Esophagus muscularis mucosa (tissue), 4 donors: ENCODE results near the gene SMPDL3B. TPM values are rescaled to one million over a fixed set of nuclear protein-coding genes. Genes with fewer than 3 reads are reported as not detected.

Experiments used
- DNase-seq: peaks from one replicate; pipeline ENCODE4 v3.0.0-alpha.2; 2017; ENCODE audit errors: extremely low spot score
- H3K27ac ChIP-seq, 4 donors: fragments of 200-600 bp; sonication (generic); replicated peaks in 1 of 4; 1 replicate in 3 of 4; 2 replicates in 1 of 4; pipeline ENCODE4 v1.5.1; 2016 to 2019; ENCODE audit warnings: mild to moderate bottlenecking in 1 of 4
- H3K27me3 ChIP-seq, 4 donors: fragments of 200-600 bp; sonication (generic); one replicate each; pipeline versions ENCODE4 v1.5.1 to v1.6.0; 2016 to 2019
- H3K36me3 ChIP-seq, 4 donors: fragments of 200-600 bp; sonication (generic); one replicate each; pipeline ENCODE4 v1.5.1; 2016 to 2019
- H3K4me1 ChIP-seq, 4 donors: fragments of 200-600 bp; sonication (generic); one replicate each; pipeline ENCODE4 v1.5.1; 2016 to 2019
- H3K4me3 ChIP-seq, 4 donors: fragments of 200-600 bp; sonication (generic); 1 replicate in 2 of 4; 2 replicates in 2 of 4; pipeline ENCODE4 v1.5.1; 2016 to 2019; ENCODE audit warnings: mild to moderate bottlenecking in 4 of 4, moderate library complexity in 1 of 4
- H3K9me3 ChIP-seq, 4 donors: fragments of 200-600 bp; sonication (generic); 1 replicate in 3 of 4; 2 replicates in 1 of 4; pipeline ENCODE4 v1.5.1; 2016 to 2019
- CTCF ChIP-seq, 3 experiments: fragments of 200-600 bp in 2 of 3; fragments of 450-650 bp in 1 of 3; sonication (generic) in 2 of 3; IDR thresholded peaks; one replicate each; pipeline ENCODE4 v1.5.1; 2017 to 2019; ENCODE audit warnings: antibody characterized with exemption in 3 of 3, mild to moderate bottlenecking in 2 of 3, moderate library complexity in 1 of 3
- EP300 ChIP-seq: sonication (generic); formaldehyde crosslinking; IDR thresholded peaks from one replicate; pipeline ENCODE4 v1.6.1; 2017; ENCODE audit warnings: antibody characterized with exemption
- POLR2A ChIP-seq: fragments of 450-650 bp; IDR thresholded peaks from one replicate; pipeline ENCODE4 v1.6.1; 2017; ENCODE audit warnings: antibody characterized with exemption, moderate library complexity, mild to moderate bottlenecking, low read depth
- POLR2AphosphoS5 ChIP-seq, 2 donors: sonication (generic); formaldehyde crosslinking; IDR thresholded peaks; one replicate each; pipeline ENCODE4 v1.6.1; 2017; ENCODE audit warnings: antibody characterized with exemption in 2 of 2
- WGBS: methylation state at CpG from one replicate; pipeline ENCODE4 v1.1.5; 2018; 5-methylcytosine and 5-hydroxymethylcytosine counted together
- intact Hi-C: fragments of 100-400 bp; cut with DNase I; formaldehyde crosslinking; loops from one replicate; pipeline ENCODE4 v1.15.1; 2023
- total RNA-seq, 4 donors: library from RNA; depleted of rRNA; stranded (reverse); fragments of >200 nt; gene quantifications; one replicate each; pipeline versions ENCODE4 v1.1.0 to v1.2.1, GENCODE V29; 2016

Gene SMPDL3B
- total RNA-seq, 4 donors from 2014 or later = 0.23 to 0.58 TPM; not detected in 2

GRCh38 chr1:27959792-27960603, 25.2 kb downstream of the SMPDL3B start, which contains the start of gene XKR8:
Gene XKR8, plus strand, starts transcription at chr1:27959973. Its CDS starts 97 bp downstream, at chr1:27960070.
- intact Hi-C loops = no loop called here
- Histone ChIP-seq H3K27ac (peak within 1 kb of the TSS; percentile 88 to 93 (median 90)), H3K27me3 (no peaks in the 10 kb centered on the region), H3K4me1 (peaks cover 21 to 34% (median 29%) of the 10 kb centered on the region in 4 donors), H3K9me3 (no peaks in the 10 kb centered on the region), H3K36me3 (peaks cover 6 to 23% (median 17%) of the 10 kb centered on the region in 4 donors), H3K4me3 (peak within 1 kb of the TSS; percentile 68 to 87 (median 77))
- no peak for TF ChIP-seq POLR2A
- TF ChIP-seq POLR2AphosphoS5 (IDR thresholded peaks at IDR 0.05) = peak in 1 of 2 donors; percentile 78
- TF ChIP-seq EP300 = no peak
- TF ChIP-seq CTCF (IDR thresholded peaks at IDR 0.05) = peak; percentile 40 to 43 (median 40)
- 42% methylated on average over 5 of the region's 68 CpGs for WGBS
- DNase-seq = no peak

GRCh38 chr1:27960762-27961645, 26.2 kb downstream of the SMPDL3B start:
- 56% methylated on average over 12 of the region's 13 CpGs for WGBS
- Histone ChIP-seq H3K4me3 (peak overlapping the region; percentile 68 to 87 (median 77)), H3K9me3 (no peaks in the 10 kb centered on the region), H3K4me1 (peaks cover 21 to 34% (median 29%) of the 10 kb centered on the region in 4 donors), H3K27ac (peak overlapping the region; percentile 88 to 93 (median 90)), H3K36me3 (peaks cover 6 to 34% (median 26%) of the 10 kb centered on the region in 4 donors), H3K27me3 (no peaks in the 10 kb centered on the region)
- no peak for DNase-seq
- TF ChIP-seq POLR2A (no peak), POLR2AphosphoS5 (IDR thresholded peaks at IDR 0.05) (no peak), EP300 (no peak), CTCF (IDR thresholded peaks at IDR 0.05) (no peak)
- intact Hi-C loops = no loop called here

GRCh38 chr1:27961646-27962221, 26.9 kb downstream of the SMPDL3B start:
- H3K4me1 ChIP-seq = peaks cover 21 to 34% (median 29%) of the 10 kb centered on the region in 4 donors
- no peaks in the 10 kb centered on the region for H3K9me3 ChIP-seq
- peak overlapping the region; percentile 88 to 93 (median 90) for H3K27ac ChIP-seq
- 62% methylated on average over 3 of the region's 4 CpGs for WGBS
- no peak for TF ChIP-seq POLR2AphosphoS5 (IDR thresholded peaks at IDR 0.05)
- no peak for TF ChIP-seq CTCF (IDR thresholded peaks at IDR 0.05)
- no peak for TF ChIP-seq EP300
- TF ChIP-seq POLR2A = no peak
- intact Hi-C loops = no loop called here
- no peaks in the 10 kb centered on the region for H3K27me3 ChIP-seq
- no peak for DNase-seq
- no peak overlapping the region for H3K4me3 ChIP-seq
- H3K36me3 ChIP-seq = peaks cover 13 to 41% (median 34%) of the 10 kb centered on the region in 4 donors

GRCh38 chr1:27963393-27963792, 28.6 kb downstream of the SMPDL3B start:
- TF ChIP-seq EP300 (no peak), CTCF (IDR thresholded peaks at IDR 0.05) (no peak), POLR2AphosphoS5 (IDR thresholded peaks at IDR 0.05) (no peak), POLR2A (no peak)
- H3K4me3 ChIP-seq = no peak overlapping the region
- peaks cover 18 to 57% (median 50%) of the 10 kb centered on the region in 4 donors for H3K36me3 ChIP-seq
- H3K27ac ChIP-seq = no peak overlapping the region
- H3K27me3 ChIP-seq = no peaks in the 10 kb centered on the region
- WGBS = 100% methylated on average over 1 of the region's 11 CpGs
- H3K4me1 ChIP-seq = peaks cover 21 to 41% (median 29%) of the 10 kb centered on the region in 4 donors
- DNase-seq = no peak
- intact Hi-C loops = no loop called here
- H3K9me3 ChIP-seq = no peaks in the 10 kb centered on the region
